Caco-2 (cell line): Measurements from ENCODE around the gene CRNKL1. TPM values are rescaled to one million over a fixed set of nuclear protein-coding genes. Genes with fewer than 3 reads are reported as not detected.

Experiments used
- BruUV-seq: library from RNA; stranded (reverse); fragments of 400-500 nt; replicated peaks from 2 replicates; lab custom pipeline; 2021; lab: Mats Ljungman, UMichigan
- CTCF ChIA-PET: fragments of 300-600 bp; sonication (Branson Sonifier 250); formaldehyde crosslinking; loops from one replicate; lab custom pipeline; 2022; ENCODE audit warnings: antibody characterized with exemption; lab: Charles Lee
- POLR2A ChIA-PET: fragments of 300-600 bp; sonication (Branson Sonifier 250); formaldehyde crosslinking; loops from one replicate; lab custom pipeline; 2022; ENCODE audit warnings: antibody characterized with exemption; lab: Charles Lee
- DNase-seq, 2 experiments: peaks; one replicate each; pipeline versions ENCODE4 v3.0.0 to v3.0.0-alpha.2; 2020 to 2022
- H3K27me3 ChIP-seq: replicated peaks from 2 replicates; pipeline ENCODE4 v1.6.0; 2011; ENCODE audit warnings: low read length; ENCODE audit not compliant: control insufficient read depth, insufficient read depth
- H3K36me3 ChIP-seq: 2 replicates; pipeline ENCODE4 v1.5.1; 2011; ENCODE audit warnings: low read length; ENCODE audit not compliant: control insufficient read depth, insufficient read depth
- H3K4me1 ChIP-seq: fragments of 250-450 bp; sonication (Bioruptor Pico); 2 replicates; pipeline ENCODE4 v1.5.1; 2020; ENCODE audit warnings: mild to moderate bottlenecking
- H3K4me3 ChIP-seq: 2 replicates; pipeline ENCODE4 v1.5.1; 2011; ENCODE audit warnings: low read depth, mild to moderate bottlenecking, control low read depth, low read length
- H3K9me3 ChIP-seq: fragments of 250-450 bp; sonication (Bioruptor Pico); 2 replicates; pipeline ENCODE4 v1.5.1; 2020; ENCODE audit warnings: mild to moderate bottlenecking, moderate library complexity
- H3K27ac Mint-ChIP-seq: one replicate; pipeline ENCODE4 v1.8.0; 2022; ENCODE audit warnings: mixed read lengths; ENCODE audit not compliant: unreplicated experiment
- H3K27me3 Mint-ChIP-seq: one replicate; pipeline ENCODE4 v1.8.0; 2022; ENCODE audit warnings: mixed read lengths; ENCODE audit not compliant: insufficient read depth, unreplicated experiment
- H3K36me3 Mint-ChIP-seq: one replicate; pipeline ENCODE4 v1.8.0; 2022; ENCODE audit warnings: mild to moderate bottlenecking, mixed read lengths; ENCODE audit not compliant: insufficient read depth, unreplicated experiment
- H3K4me1 Mint-ChIP-seq: one replicate; pipeline ENCODE4 v1.8.0; 2022; ENCODE audit warnings: low read depth, mixed read lengths; ENCODE audit not compliant: unreplicated experiment
- H3K4me3 Mint-ChIP-seq: one replicate; pipeline ENCODE4 v1.8.0; 2022; ENCODE audit warnings: mild to moderate bottlenecking, moderate library complexity, mixed read lengths; ENCODE audit not compliant: unreplicated experiment
- H3K9me3 Mint-ChIP-seq: one replicate; pipeline ENCODE4 v1.8.0; 2022; ENCODE audit warnings: mixed read lengths; ENCODE audit not compliant: unreplicated experiment
- intact Hi-C: fragments of 100-400 bp; cut with micrococcal nuclease; formaldehyde crosslinking; loops from one replicate; pipeline ENCODE4 v1.10.0; 2022; ENCODE audit not compliant: unreplicated experiment
- total RNA-seq: library from RNA; stranded (reverse); gene quantifications from 2 replicates; pipeline ENCODE4 v1.2.3, GENCODE V29; 2022
- TF ChIP-seq, protein P1 (sequence below), 2 experiments: fragments of 200-600 bp in 1 of 2; IDR thresholded peaks; 1 replicate in 1 of 2; 2 replicates in 1 of 2; pipeline versions ENCODE4 v1.5.1 to v1.8.0; 2011 to 2022; ENCODE audit warnings: antibody characterized with exemption in 1 of 2, control low read depth in 1 of 2, inconsistent platforms in 1 of 2, low read depth in 1 of 2, low read length in 1 of 2, mild to moderate bottlenecking in 1 of 2, moderate library complexity in 1 of 2; ENCODE audit not compliant: insufficient read depth in 1 of 2, severe bottlenecking in 1 of 2, unreplicated experiment in 1 of 2

The CRNKL1 gene
- total RNA-seq, 1 experiment from 2014 or later: 27.0 TPM

DNA sequence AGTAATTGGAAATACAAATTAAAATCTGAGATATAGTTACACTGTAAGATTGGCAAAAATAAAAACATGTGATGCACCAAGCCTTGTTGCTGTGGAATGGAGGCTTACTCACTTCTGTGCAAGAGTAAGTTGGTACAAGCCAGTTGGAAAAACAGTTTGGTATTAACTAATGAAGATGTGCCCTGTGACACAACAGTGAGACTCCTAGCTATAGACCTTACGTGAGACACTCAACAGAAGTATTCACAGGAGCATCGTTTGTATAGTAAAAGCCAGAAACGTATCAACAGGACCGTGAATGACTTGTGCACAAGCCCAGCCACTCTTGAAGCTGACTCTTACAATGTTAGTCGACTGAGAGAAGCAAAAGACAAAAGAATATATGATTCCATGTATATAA lies 20.5 kb downstream of the CRNKL1 start:
- Histone ChIP-seq H3K4me1 (no peaks in the 10 kb centered on the region), H3K27me3 (no peaks in the 10 kb centered on the region), H3K4me3 (no peak overlapping the region), H3K9me3 (no peaks in the 10 kb centered on the region), H3K36me3 (no peaks in the 10 kb centered on the region; the same call in 1 of the 2 replicates)
- DNase-seq: no peak
- ChIA-PET CTCF (no interaction called here), POLR2A (no interaction called here)
- no peaks in the 10 kb centered on the region for H3K9me3 Mint-ChIP-seq
- H3K27me3 Mint-ChIP-seq: no peaks in the 10 kb centered on the region
- TF ChIP-seq, protein P1, sequence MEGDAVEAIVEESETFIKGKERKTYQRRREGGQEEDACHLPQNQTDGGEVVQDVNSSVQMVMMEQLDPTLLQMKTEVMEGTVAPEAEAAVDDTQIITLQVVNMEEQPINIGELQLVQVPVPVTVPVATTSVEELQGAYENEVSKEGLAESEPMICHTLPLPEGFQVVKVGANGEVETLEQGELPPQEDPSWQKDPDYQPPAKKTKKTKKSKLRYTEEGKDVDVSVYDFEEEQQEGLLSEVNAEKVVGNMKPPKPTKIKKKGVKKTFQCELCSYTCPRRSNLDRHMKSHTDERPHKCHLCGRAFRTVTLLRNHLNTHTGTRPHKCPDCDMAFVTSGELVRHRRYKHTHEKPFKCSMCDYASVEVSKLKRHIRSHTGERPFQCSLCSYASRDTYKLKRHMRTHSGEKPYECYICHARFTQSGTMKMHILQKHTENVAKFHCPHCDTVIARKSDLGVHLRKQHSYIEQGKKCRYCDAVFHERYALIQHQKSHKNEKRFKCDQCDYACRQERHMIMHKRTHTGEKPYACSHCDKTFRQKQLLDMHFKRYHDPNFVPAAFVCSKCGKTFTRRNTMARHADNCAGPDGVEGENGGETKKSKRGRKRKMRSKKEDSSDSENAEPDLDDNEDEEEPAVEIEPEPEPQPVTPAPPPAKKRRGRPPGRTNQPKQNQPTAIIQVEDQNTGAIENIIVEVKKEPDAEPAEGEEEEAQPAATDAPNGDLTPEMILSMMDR (IDR thresholded peaks at IDR 0.05; ENCODE audit: insufficient read depth in 1 of 2, low read depth in 1 of 2, low read length in 1 of 2, severe bottlenecking in 1 of 2, unreplicated experiment in 1 of 2): no peak
- H3K27ac Mint-ChIP-seq: no peak overlapping the region
- H3K4me1 Mint-ChIP-seq: no peaks in the 10 kb centered on the region
- H3K36me3 Mint-ChIP-seq: peaks cover 62% of the 10 kb centered on the region
- no peak overlapping the region for H3K4me3 Mint-ChIP-seq
- BruUV-seq: no TSS peak
- intact Hi-C loops: no loop called here

DNA sequence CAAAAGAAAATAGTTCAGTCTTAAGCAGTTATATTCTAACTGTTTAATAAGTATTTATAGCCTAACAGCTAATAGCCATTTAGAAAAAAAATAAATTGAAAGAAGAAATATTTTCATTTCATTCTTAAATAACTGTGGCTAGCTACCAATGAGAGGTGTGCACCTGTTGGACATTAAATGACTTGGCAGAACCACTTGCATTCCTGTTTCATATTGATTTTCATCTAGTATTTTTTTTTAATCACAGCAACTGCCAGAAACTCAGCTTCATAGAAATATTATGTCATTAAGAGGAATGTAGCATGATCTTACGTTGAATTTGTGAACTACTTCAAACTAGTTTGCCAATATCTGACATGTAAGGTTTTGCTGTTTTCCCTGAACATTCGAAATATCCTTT lies 25.0 kb downstream of the CRNKL1 start:
- no peaks in the 10 kb centered on the region for H3K27me3 ChIP-seq
- Mint-ChIP-seq H3K27me3 (no peaks in the 10 kb centered on the region), H3K4me1 (peaks cover 9% of the 10 kb centered on the region), H3K27ac (no peak overlapping the region), H3K36me3 (peaks cover 49% of the 10 kb centered on the region), H3K9me3 (no peaks in the 10 kb centered on the region), H3K4me3 (no peak overlapping the region)
- H3K4me1 ChIP-seq: no peaks in the 10 kb centered on the region
- CTCF ChIA-PET: no interaction called here
- no peaks in the 10 kb centered on the region; the same call in 1 of the 2 replicates for H3K36me3 ChIP-seq
- intact Hi-C loops: no loop called here
- POLR2A ChIA-PET: no interaction called here
- BruUV-seq: no TSS peak
- TF ChIP-seq, protein P1 (IDR thresholded peaks at IDR 0.05; ENCODE audit: insufficient read depth in 1 of 2, low read depth in 1 of 2, low read length in 1 of 2, severe bottlenecking in 1 of 2, unreplicated experiment in 1 of 2): no peak
- DNase-seq: no peak
- no peaks in the 10 kb centered on the region for H3K9me3 ChIP-seq
- no peak overlapping the region for H3K4me3 ChIP-seq

DNA sequence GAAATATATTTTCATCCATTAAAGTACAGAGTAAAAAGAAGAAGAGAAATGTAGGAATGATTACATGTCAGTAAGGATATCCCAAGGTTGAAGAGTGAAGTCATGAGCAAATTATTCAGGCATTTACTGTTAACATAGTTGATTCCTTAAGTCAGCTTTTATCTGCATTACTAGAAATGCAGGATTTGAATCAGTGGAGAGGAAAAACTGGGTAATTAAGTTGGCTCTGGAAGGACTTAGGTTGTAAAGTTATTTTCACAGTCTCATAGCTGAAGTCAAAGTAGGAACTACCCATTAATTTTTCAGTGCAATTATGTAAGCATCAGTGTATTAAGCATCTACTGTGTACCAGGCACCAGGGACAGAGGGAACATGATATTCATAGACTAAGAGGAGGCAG lies 27.3 kb downstream of the CRNKL1 start:
- TF ChIP-seq, protein P1 (IDR thresholded peaks at IDR 0.05; ENCODE audit: insufficient read depth in 1 of 2, low read depth in 1 of 2, low read length in 1 of 2, severe bottlenecking in 1 of 2, unreplicated experiment in 1 of 2): no peak
- CTCF ChIA-PET: no interaction called here

More for the DNA sequence above, 27.3 kb downstream of the CRNKL1 start:
- Histone ChIP-seq H3K27me3 (no peaks in the 10 kb centered on the region), H3K4me3 (no peak overlapping the region), H3K36me3 (no peaks in the 10 kb centered on the region; the same call in 1 of the 2 replicates), H3K9me3 (no peaks in the 10 kb centered on the region), H3K4me1 (no peaks in the 10 kb centered on the region)
- H3K27ac Mint-ChIP-seq: no peak overlapping the region
- DNase-seq: no peak
- H3K27me3 Mint-ChIP-seq: no peaks in the 10 kb centered on the region
- H3K36me3 Mint-ChIP-seq: peaks cover 47% of the 10 kb centered on the region
- POLR2A ChIA-PET: no interaction called here
- H3K4me1 Mint-ChIP-seq: peaks cover 9% of the 10 kb centered on the region
- no peak overlapping the region for H3K4me3 Mint-ChIP-seq
- H3K9me3 Mint-ChIP-seq: no peaks in the 10 kb centered on the region
- BruUV-seq: no TSS peak
- intact Hi-C loops: no loop called here
